H1 (cell line): ENCODE data around the gene ANKRD34B. TPM values are rescaled to one million over a fixed set of nuclear protein-coding genes. Genes with fewer than 3 reads are reported as not detected.
A peak's percentile ranks its signal among the peaks of the same experiment; 100 is the strongest.

Source experiments
- CTCF ChIA-PET: fragments of 300-600 bp; sonication (Branson Sonifier 250); formaldehyde crosslinking; loops from one replicate; lab custom pipeline; 2021; ENCODE audit not compliant: partially characterized antibody; lab: Charles Lee
- POLR2A ChIA-PET: fragments of 300-600 bp; sonication (Branson Sonifier 250); formaldehyde crosslinking; loops from one replicate; lab custom pipeline; 2021; ENCODE audit warnings: inconsistent platforms; ENCODE audit not compliant: partially characterized antibody; lab: Charles Lee
- DNase-seq, 2 experiments: peaks; one replicate each; pipeline versions ENCODE4 v3.0.0 to v3.0.0-alpha.2; 2010 to 2022; ENCODE audit warnings: low spot score in 2 of 2, low read depth in 1 of 2, mixed read lengths in 1 of 2
- FAIRE-seq: peaks from 2 replicates; lab custom pipeline; 2011; peaks lifted over from hg19 to GRCh38; lab: Jason Lieb, UNC
- H2AFZ ChIP-seq: 2 replicates; pipeline ENCODE4 v1.8.1; 2012; ENCODE audit warnings: low read length, inconsistent platforms
- H2AK5ac ChIP-seq: 2 replicates; pipeline ENCODE4 v1.6.1; 2013; ENCODE audit warnings: low read depth, low read length
- H2BK120ac ChIP-seq: replicated peaks from 2 replicates; pipeline ENCODE3; 2013; ENCODE audit warnings: low read depth, low read length, inconsistent platforms
- H2BK12ac ChIP-seq: 2 replicates; pipeline ENCODE4 v1.6.1; 2013; ENCODE audit warnings: low read depth, low read length
- H2BK15ac ChIP-seq: 2 replicates; pipeline ENCODE4 v1.6.1; 2013; ENCODE audit warnings: low read length
- H2BK20ac ChIP-seq: 2 replicates; pipeline ENCODE4 v1.6.1; 2013; ENCODE audit warnings: low read length
- H2BK5ac ChIP-seq: 2 replicates; pipeline ENCODE4 v1.6.1; 2013; ENCODE audit warnings: low read depth, low read length
- H3K14ac ChIP-seq: 2 replicates; pipeline ENCODE4 v1.6.1; 2013; ENCODE audit warnings: inconsistent platforms; ENCODE audit not compliant: insufficient read length
- H3K18ac ChIP-seq: 2 replicates; pipeline ENCODE4 v1.6.1; 2013; ENCODE audit warnings: low read length; ENCODE audit errors: extremely low read depth
- H3K23ac ChIP-seq: 2 replicates; pipeline ENCODE4 v1.6.1; 2013; ENCODE audit warnings: inconsistent platforms; ENCODE audit not compliant: insufficient read length
- H3K23me2 ChIP-seq: 2 replicates; pipeline ENCODE4 v1.6.1; 2013; ENCODE audit warnings: low read depth, low read length
- H3K27ac ChIP-seq: 2 replicates; pipeline ENCODE4 v1.6.1; 2011; ENCODE audit warnings: low read depth, low read length, inconsistent platforms
- H3K27me3 ChIP-seq, 4 experiments: replicated peaks in 1 of 4; 1 replicate in 1 of 4; 2 replicates in 3 of 4; pipeline versions ENCODE4 v1.6.1 to v1.8.1; 2011 to 2013; ENCODE audit warnings: low read length in 3 of 4, mild to moderate bottlenecking in 3 of 4, inconsistent platforms in 2 of 4, mixed read lengths in 2 of 4, moderate library complexity in 1 of 4; ENCODE audit not compliant: control insufficient read depth in 3 of 4, insufficient read depth in 3 of 4; ENCODE audit errors: extremely low read depth in 1 of 4
- H3K36me3 ChIP-seq, 4 experiments: 2 replicates each; pipeline versions ENCODE4 v1.6.1 to v1.8.1; 2011 to 2013; ENCODE audit warnings: mild to moderate bottlenecking in 4 of 4, low read length in 3 of 4, moderate library complexity in 2 of 4, control low read depth in 1 of 4, inconsistent platforms in 1 of 4; ENCODE audit not compliant: insufficient read depth in 4 of 4, control insufficient read depth in 2 of 4
- H3K4ac ChIP-seq: replicated peaks from 2 replicates; pipeline ENCODE3; 2013; ENCODE audit warnings: low read length, low read depth, mixed read lengths, inconsistent platforms; ENCODE audit not compliant: insufficient read length
- H3K4me1 ChIP-seq, 4 experiments: replicated peaks in 1 of 4; 1 replicate in 1 of 4; 2 replicates in 3 of 4; pipeline versions ENCODE4 v1.6.1 to v1.8.1; 2011 to 2013; ENCODE audit warnings: low read length in 3 of 4, inconsistent platforms in 2 of 4, mixed read lengths in 1 of 4; ENCODE audit not compliant: insufficient read depth in 4 of 4, control insufficient read depth in 3 of 4
- H3K4me2 ChIP-seq, 2 experiments: 2 replicates each; pipeline versions ENCODE4 v1.6.1 to v1.8.1; 2011 to 2013; ENCODE audit warnings: low read depth in 2 of 2, low read length in 2 of 2, control low read depth in 1 of 2, inconsistent platforms in 1 of 2, mild to moderate bottlenecking in 1 of 2; ENCODE audit not compliant: insufficient read depth in 1 of 2
- H3K4me3 ChIP-seq, 4 experiments: fragments of 200-600, 300-600 bp in 1 of 4; sonication (generic), shearing (Covaris generic), sonication (Bioruptor Twin) in 1 of 4; 2 replicates each; pipeline versions ENCODE4 v1.5.1 to v1.8.1; 2011 to 2016; ENCODE audit warnings: low read length in 4 of 4, low read depth in 3 of 4, control low read depth in 2 of 4, inconsistent platforms in 2 of 4, mild to moderate bottlenecking in 2 of 4, mixed read lengths in 1 of 4, moderate library complexity in 1 of 4; ENCODE audit not compliant: insufficient read depth in 2 of 4; ENCODE audit errors: extremely low read depth in 1 of 4
- H3K56ac ChIP-seq: replicated peaks from 2 replicates; pipeline ENCODE3; 2013; ENCODE audit warnings: low read depth, mild to moderate bottlenecking, mixed read lengths, low read length, inconsistent platforms; ENCODE audit not compliant: insufficient read length
- H3K79me1 ChIP-seq: 2 replicates; pipeline ENCODE4 v1.6.1; 2013; ENCODE audit warnings: low read depth, low read length, control low read depth
- H3K79me2 ChIP-seq, 2 experiments: 2 replicates each; pipeline versions ENCODE4 v1.6.1 to v1.8.1; 2012 to 2013; ENCODE audit warnings: low read length in 2 of 2, mild to moderate bottlenecking in 2 of 2, inconsistent platforms in 1 of 2; ENCODE audit not compliant: insufficient read depth in 2 of 2, control insufficient read depth in 1 of 2
- H3K9ac ChIP-seq, 4 experiments: replicated peaks in 1 of 4; 1 replicate in 1 of 4; 2 replicates in 3 of 4; pipeline versions ENCODE4 v1.6.1 to v1.8.1; 2011 to 2013; ENCODE audit warnings: low read depth in 3 of 4, low read length in 3 of 4, control low read depth in 2 of 4, mild to moderate bottlenecking in 2 of 4, moderate library complexity in 2 of 4, inconsistent platforms in 1 of 4; ENCODE audit errors: extremely low read depth in 1 of 4
- H3K9me3 ChIP-seq, 2 experiments: 2 replicates each; pipeline versions ENCODE4 v1.6.1 to v1.8.1; 2012 to 2013; ENCODE audit warnings: mild to moderate bottlenecking in 2 of 2, moderate library complexity in 2 of 2, control low read depth in 1 of 2, inconsistent platforms in 1 of 2, low read depth in 1 of 2, low read length in 1 of 2, mixed read lengths in 1 of 2; ENCODE audit not compliant: insufficient read depth in 2 of 2
- H4K20me1 ChIP-seq, 2 experiments: replicated peaks in 1 of 2; 2 replicates each; pipeline versions ENCODE3 to v1.8.1; 2011 to 2013; ENCODE audit warnings: inconsistent platforms in 2 of 2, low read length in 2 of 2, mild to moderate bottlenecking in 1 of 2; ENCODE audit not compliant: insufficient read depth in 2 of 2, control insufficient read depth in 1 of 2
- H4K5ac ChIP-seq: 2 replicates; pipeline ENCODE4 v1.6.1; 2013; ENCODE audit warnings: low read length, low read depth, mixed read lengths, inconsistent platforms; ENCODE audit not compliant: insufficient read length
- H4K8ac ChIP-seq: 2 replicates; pipeline ENCODE4 v1.8.0; 2013; ENCODE audit warnings: mild to moderate bottlenecking, moderate library complexity, low read length, inconsistent platforms; ENCODE audit not compliant: insufficient read depth; ENCODE audit errors: extremely low read depth
- H4K91ac ChIP-seq: replicated peaks from 2 replicates; pipeline ENCODE3; 2013; ENCODE audit warnings: low read length, mixed read lengths, inconsistent platforms; ENCODE audit not compliant: insufficient read length
- CEBPB ChIP-seq: IDR thresholded peaks from 2 replicates; pipeline ENCODE4 v1.6.1; 2012; ENCODE audit warnings: low read depth, low read length
- EGR1 ChIP-seq: IDR thresholded peaks from 2 replicates; pipeline ENCODE4 v1.6.1; 2011; ENCODE audit warnings: low read depth, low read length, borderline replicate concordance
- GABPA ChIP-seq: IDR thresholded peaks from 2 replicates; pipeline ENCODE4 v1.6.1; 2011; ENCODE audit warnings: mild to moderate bottlenecking, low read length, moderate library complexity, borderline replicate concordance; ENCODE audit not compliant: insufficient read depth
- NANOG ChIP-seq: IDR thresholded peaks from 2 replicates; pipeline ENCODE4 v1.6.1; 2011; ENCODE audit warnings: low read length, low read depth, mild to moderate bottlenecking, inconsistent platforms; ENCODE audit not compliant: insufficient read depth, poor library complexity, severe bottlenecking
- RAD21 ChIP-seq, 2 experiments: IDR thresholded peaks in 1 of 2; conservative IDR thresholded peaks in 1 of 2; 2 replicates each; pipeline ENCODE4 v1.6.1; 2011; ENCODE audit warnings: low read depth in 2 of 2, low read length in 2 of 2, improper control_type of control experiment in 1 of 2, inconsistent platforms in 1 of 2, mild to moderate bottlenecking in 1 of 2, moderate library complexity in 1 of 2
- YY1 ChIP-seq: IDR thresholded peaks from 2 replicates; pipeline ENCODE4 v1.6.1; 2011; ENCODE audit warnings: low read depth, mild to moderate bottlenecking, low read length
- WGBS, 2 experiments: shearing (Covaris generic) in 1 of 2; methylation state at CpG; one replicate each; pipeline versions ENCODE4 v1.1.6 to v1.1.7; 2013 to 2015; ENCODE audit warnings: low lambda C conversion rate in 2 of 2, mixed read lengths in 2 of 2, inconsistent platforms in 1 of 2, low coverage in 1 of 2, missing lambda C conversion rate in 1 of 2; ENCODE audit not compliant: insufficient replicate concordance in 2 of 2, insufficient coverage in 1 of 2, insufficient read length in 1 of 2; ENCODE audit errors: extremely low coverage in 1 of 2, missing lambda C conversion rate in 1 of 2; 5-methylcytosine and 5-hydroxymethylcytosine counted together
- polyA plus RNA-seq, 7 experiments: library from polyadenylated mRNA; depleted of rRNA in 3 of 7; stranded (reverse) in 5 of 7; unstranded in 2 of 7; fragments of >200 nt in 5 of 7; fragments of 200-250 nt in 2 of 7; gene quantifications; 1 replicate in 5 of 7; 2 replicates in 1 of 7; 4 replicates in 1 of 7; pipeline versions ENCODE4 v1.2.1 to v1.2.3, GENCODE V29; 2011 to 2013; ENCODE audit warnings: missing spikeins in 2 of 7, mixed read lengths in 2 of 7
- total RNA-seq: library from RNA; stranded (reverse); fragmentation: NEBNext Ultra II Directional; extraction: Animal tissue kit (Norgen Biotek cat#: 25700); gene quantifications from 2 replicates; pipeline ENCODE4 v1.2.1, GENCODE V29; 2021
- TF ChIP-seq, protein P1 (sequence below): IDR thresholded peaks from 2 replicates; pipeline ENCODE4 v1.6.1; 2012; ENCODE audit warnings: inconsistent platforms

The ANKRD34B gene
- total and polyA plus RNA-seq, 2 of the 8 experiments (the other 6 are each of a cell fraction or from before 2014, with no cell fraction given) = 1.5 to 6.3 TPM

- H3K4me1 ChIP-seq = no peaks in the 10 kb centered on the region; a peak in 1 of 7 replicates
- no peak overlapping the region for H3K56ac ChIP-seq
- H3K4me3 ChIP-seq = no peak overlapping the region
- no peak overlapping the region for H3K18ac ChIP-seq
- no peak overlapping the region for H4K91ac ChIP-seq
- ChIA-PET POLR2A (interaction anchor here (0.6 to 1.0 kb wide), 2 partner anchors 9 to 14 kb away, joined by 3 to 5 read pairs; no protein-coding TSS in a partner anchor), CTCF (interaction anchor here (0.6 kb wide), 1 partner anchor 98 kb away, joined by 3 read pairs; no protein-coding TSS in a partner anchor)
- H2BK20ac ChIP-seq = no peak overlapping the region
- no peak overlapping the region for H3K4ac ChIP-seq
- no peak overlapping the region for H3K23ac ChIP-seq
- H2BK12ac ChIP-seq = no peak overlapping the region
- H3K36me3 ChIP-seq = no peaks in the 10 kb centered on the region
- H3K14ac ChIP-seq = no peak overlapping the region
- no peaks in the 10 kb centered on the region for H3K79me2 ChIP-seq
- no peaks in the 10 kb centered on the region for H3K27me3 ChIP-seq
- no peak overlapping the region for H2BK120ac ChIP-seq
- H2BK15ac ChIP-seq = no peak overlapping the region
- FAIRE-seq (no peak), DNase-seq (peak in 1 of 2 experiments; percentile 31)
- no peaks in the 10 kb centered on the region for H3K9me3 ChIP-seq
- H3K23me2 ChIP-seq = no peaks in the 10 kb centered on the region
- no peak overlapping the region for H2BK5ac ChIP-seq
- H3K4me2 ChIP-seq = no peak overlapping the region
- no peak overlapping the region for H3K9ac ChIP-seq
- no peak overlapping the region for H2AFZ ChIP-seq
- H4K5ac ChIP-seq = no peak overlapping the region
- WGBS, 2 experiments = 86% methylated on average over 5 of the region's 5 CpGs; no CpG with 5 or more reads in 1 of the 2 experiments
- H3K79me1 ChIP-seq = no peaks in the 10 kb centered on the region
- H3K27ac ChIP-seq = no peak overlapping the region
- no peak overlapping the region for H4K8ac ChIP-seq
- no peaks in the 10 kb centered on the region for H4K20me1 ChIP-seq
- no peak overlapping the region for H2AK5ac ChIP-seq
- TF ChIP-seq YY1 (no peak), RAD21 (IDR thresholded peaks at IDR 0.05 in 1 of 2, conservative IDR thresholded peaks at IDR 0.05 in 1 of 2; ENCODE audit: low read depth in 2 of 2, low read length in 2 of 2) (no peak), GABPA (no peak), NANOG (no peak), CEBPB (no peak), EGR1 (no peak)
- TF ChIP-seq, protein P1, sequence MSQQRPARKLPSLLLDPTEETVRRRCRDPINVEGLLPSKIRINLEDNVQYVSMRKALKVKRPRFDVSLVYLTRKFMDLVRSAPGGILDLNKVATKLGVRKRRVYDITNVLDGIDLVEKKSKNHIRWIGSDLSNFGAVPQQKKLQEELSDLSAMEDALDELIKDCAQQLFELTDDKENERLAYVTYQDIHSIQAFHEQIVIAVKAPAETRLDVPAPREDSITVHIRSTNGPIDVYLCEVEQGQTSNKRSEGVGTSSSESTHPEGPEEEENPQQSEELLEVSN = no peak
Measured at GRCh38 chr5:80590766-80591165, 20.7 kb upstream of the ANKRD34B start.
